Right ventricle myocardium superior (tissue), 1 donor: ENCODE results near the gene WDR35. TPM values are rescaled to one million over a fixed set of nuclear protein-coding genes. Genes with fewer than 3 reads are reported as not detected.

ENCODE experiments used
- ATAC-seq: fragments of 200-7000 bp; cut with Tn5 transposase; one replicate; pipeline ENCODE4 v1.9.1; 2020; ENCODE audit warnings: mild to moderate bottlenecking; ENCODE audit not compliant: poor library complexity
- DNase-seq: peaks from one replicate; pipeline ENCODE4 v3.0.0-alpha.2; 2020
- intact Hi-C: fragments of 100-400 bp; cut with DNase I; formaldehyde crosslinking; loops from one replicate; pipeline ENCODE4 v1.11.2; 2022
- total RNA-seq: library from RNA; stranded (reverse); fragmentation: NEBNext Ultra II Directional; extraction: Animal tissue kit (Norgen Biotek cat#: 25700); gene quantifications from one replicate; pipeline ENCODE4 v1.2.1, GENCODE V29; 2021
- donor health status: DM: no; HTN: yes; CAD: no; lungs with severe emphysema.

WDR35 gene
- total RNA-seq, 1 donor from 2014 or later = 4.2 TPM

DNA sequence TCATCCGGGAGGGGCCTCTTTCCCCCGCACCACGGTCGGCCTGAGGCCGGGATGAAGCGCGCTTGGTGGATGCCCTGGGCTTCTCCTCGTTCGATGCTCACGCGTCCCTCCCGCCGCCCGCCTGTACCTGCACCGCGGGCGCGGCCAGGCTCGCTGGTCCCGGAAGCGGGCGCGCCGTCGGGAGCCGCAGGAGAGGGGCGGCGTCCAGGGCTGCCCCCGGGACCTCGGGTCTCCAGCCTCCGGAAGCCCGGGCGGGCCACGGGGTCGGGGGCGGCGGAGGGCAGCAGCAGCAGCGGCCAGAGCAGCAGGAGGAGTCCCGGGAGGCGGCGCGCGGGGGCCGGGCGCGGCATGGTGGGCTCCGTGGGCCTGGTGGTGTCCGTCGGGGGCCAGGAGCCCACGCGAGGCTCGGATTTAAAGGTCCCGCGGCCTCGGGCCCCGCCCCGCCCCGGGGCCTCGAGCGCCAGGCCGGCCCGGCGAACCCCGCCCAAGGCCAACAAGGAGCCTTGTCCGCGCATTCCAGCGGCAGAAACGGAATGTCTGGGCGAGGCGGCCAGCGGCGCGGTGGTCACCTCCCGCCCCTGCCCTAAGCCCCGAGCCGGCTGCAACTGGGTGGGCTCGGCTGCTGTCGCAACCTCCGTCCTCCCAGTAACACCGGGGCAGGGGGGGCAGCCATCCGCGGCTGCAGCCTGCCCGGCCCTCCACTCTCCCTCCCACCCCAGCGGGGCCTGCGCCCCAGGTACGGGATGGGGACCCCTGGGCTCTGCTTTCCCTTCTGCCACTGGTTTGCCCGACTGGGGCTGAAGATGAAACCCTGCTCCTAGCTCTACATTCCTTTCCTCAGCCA, 22.6 kb upstream of the WDR35 start, which contains the start of gene MATN3:
Gene MATN3 (minus strand): TSS at position 387 of the 844 bp plus-strand sequence. CDS start 37 bp downstream, at position 350.
- intact Hi-C loops = loop anchor here (1.0 to 5.0 kb wide), 2 partner anchors 50 to 86 kb away; no protein-coding TSS in a partner anchor
- DNase-seq = peak; percentile 59
- ATAC-seq = peak; percentile 90

DNA sequence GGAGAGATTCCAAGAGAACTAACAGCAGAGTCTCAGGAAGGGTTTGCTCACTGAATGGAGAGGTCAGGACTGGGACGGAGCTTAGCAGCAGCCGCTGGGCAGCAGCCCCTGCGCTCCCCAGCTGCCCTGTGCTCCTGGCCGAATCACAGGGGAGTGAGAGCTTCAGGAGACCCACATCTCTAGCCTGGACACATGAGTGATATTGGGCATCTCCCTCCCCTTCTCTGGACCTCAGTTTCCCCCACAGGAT, 22.1 kb upstream of the WDR35 start:
- ATAC-seq (no peak), DNase-seq (no peak)
- intact Hi-C loops = loop anchor here (5.0 kb wide), 1 partner anchor 50 kb away; no protein-coding TSS in a partner anchor

DNA sequence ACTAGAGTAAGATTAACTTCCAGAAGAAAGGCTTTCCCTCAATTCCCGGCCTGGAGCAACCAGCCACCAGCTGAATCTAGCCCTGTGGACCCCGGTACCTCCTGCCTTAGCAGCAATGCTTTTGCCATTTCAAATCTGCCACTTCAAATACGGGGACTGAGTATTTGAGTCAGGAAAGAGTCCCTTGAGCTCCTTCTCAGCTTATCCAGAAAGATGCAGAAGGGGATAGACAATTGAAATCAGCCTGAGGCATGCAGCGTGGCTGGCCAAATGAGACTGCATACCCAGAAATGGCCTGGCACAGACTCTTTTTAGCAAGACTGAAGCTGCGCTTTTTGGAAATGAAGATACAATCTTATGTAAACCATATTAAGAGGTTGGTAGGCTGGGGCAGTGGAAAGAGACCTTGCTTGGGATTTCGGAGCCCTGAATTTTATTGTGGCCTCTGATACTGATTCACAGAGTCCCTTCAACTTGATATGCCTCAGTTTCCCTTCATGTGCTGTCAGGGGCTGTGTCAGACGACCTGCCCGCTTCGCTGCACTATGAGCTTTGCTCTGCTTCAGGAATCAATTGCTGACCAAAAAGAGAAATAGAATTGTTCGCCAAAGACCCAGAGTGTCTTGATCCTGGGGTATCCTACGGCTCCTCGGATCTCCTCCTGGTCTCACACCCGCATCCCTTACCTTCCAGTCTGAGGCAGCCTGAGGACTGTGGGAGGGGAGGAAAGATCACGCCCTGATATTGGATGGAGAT, 21.5 kb upstream of the WDR35 start:
- intact Hi-C loops = loop anchor here (5.0 kb wide), 1 partner anchor 49 kb away; no protein-coding TSS in a partner anchor
- no peak for ATAC-seq
- no peak for DNase-seq

DNA sequence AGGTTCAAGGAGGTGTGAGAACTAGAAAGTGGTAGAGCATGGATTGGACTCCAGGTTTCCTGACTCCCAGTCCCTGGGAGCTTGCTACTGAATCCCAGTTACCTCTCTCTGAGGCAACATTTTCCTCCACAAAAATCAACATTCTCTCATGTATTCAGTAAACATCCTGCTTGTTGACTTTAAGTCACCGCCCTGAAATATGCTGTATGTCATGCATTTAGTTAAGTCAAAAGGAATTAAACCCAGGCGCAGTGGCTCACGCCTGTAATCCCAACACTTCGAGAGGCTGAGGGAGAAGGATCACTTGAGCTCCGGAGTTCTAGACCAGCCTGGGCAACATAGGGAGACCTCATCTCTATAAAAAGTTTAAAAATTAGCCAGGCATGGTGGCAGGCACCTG, 18.8 kb upstream of the WDR35 start:
- intact Hi-C loops = no loop called here
- DNase-seq (no peak), ATAC-seq (no peak)

DNA sequence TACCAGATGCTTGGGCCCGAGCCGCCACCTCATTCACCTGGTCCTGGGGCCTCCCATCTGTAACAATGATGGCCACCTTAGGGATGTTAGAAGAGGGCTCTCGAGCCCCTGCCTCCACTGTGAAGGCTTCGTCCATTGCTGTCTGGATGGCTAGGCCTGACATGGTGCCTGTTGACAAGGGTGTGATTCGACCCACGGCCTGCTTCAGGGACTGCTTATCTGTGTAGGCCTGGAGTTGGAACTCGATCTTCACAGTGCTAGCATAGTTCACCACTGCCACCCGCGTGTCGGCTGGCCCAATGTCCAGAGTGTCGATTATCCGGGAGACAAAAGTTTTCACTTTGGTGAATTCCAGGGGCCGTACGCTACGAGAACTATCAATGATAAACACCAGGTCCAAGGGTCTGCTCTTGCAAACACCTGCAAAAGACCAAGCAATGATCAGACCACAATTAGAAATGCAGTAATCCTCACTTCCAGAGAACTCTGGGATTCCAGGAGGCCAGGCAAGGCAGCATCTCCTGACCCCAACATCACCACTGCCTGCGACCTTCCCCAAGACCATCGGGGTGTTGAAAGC, 16.1 kb upstream of the WDR35 start:
- intact Hi-C loops = no loop called here
- ATAC-seq (no peak), DNase-seq (no peak)

DNA sequence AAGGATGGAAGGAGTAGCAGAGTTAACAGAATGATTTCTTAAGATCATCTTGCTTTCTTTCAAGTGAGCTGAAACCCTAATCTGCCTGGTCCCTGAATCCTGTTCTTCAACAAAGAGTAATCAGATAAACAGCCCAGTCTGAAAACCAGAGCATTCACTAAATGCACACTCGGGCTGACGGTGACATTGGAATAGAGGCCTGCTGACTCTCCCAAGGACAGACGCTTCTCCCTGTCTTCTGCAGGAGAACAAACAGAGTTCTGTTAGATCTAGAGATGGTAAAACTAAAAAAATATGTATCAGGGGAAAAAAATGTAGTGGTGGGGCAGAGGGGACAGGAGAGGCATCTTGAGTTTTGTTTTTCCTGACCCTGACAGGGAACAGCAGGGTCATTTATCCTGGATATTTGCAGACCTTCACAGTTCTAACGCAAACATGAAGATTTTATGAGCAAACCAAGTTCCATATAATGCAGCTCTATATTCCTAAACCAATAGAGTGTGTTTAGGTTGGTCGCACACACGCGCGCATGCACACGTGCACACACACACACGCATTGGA, 15.2 kb upstream of the WDR35 start:
- no peak for DNase-seq
- intact Hi-C loops = no loop called here
- no peak for ATAC-seq

DNA sequence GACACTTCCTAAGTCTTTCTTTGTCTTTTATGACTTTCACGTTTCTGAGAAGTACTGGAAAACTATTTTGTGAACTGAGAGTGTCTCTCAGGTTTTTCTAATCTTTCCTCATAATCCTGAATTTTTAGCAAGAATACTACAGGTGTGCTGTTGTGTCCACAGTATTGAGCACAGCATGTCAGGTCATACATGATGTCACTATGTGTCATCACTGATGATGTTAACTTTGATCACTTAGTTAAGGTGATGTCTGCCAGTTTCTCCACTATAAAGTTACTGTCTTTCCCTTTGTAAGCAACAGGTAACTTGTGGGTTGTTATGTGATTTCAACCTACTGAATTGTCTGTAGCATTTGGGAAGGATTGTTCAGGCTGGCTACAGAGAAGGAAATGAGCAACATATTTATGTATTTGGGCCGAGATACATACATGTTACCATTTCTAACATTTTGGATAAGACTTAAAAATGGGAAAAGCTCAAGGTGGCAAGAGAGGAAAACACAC, 11.5 kb upstream of the WDR35 start:
- intact Hi-C loops = no loop called here
- ATAC-seq (no peak), DNase-seq (no peak)

DNA sequence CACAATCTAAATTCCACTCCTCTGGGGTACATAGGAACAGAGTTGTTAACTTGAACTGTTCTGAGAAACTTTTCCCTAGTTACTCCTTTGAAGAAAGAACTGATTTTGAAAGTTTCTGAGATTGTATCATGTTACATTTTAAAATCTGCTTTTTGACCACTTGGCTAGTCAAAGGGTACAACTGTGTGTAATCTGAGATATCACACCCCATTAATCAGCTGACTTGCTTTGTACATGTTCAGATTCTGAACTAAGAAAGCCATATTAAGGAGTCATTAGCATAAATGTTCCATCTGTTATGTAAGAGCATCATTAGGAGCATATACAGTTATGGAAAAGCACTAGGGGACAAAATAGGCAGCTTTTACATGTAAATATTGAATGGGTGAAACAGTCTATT, 3.8 kb upstream of the WDR35 start:
- DNase-seq (no peak), ATAC-seq (no peak)
- intact Hi-C loops = no loop called here

DNA sequence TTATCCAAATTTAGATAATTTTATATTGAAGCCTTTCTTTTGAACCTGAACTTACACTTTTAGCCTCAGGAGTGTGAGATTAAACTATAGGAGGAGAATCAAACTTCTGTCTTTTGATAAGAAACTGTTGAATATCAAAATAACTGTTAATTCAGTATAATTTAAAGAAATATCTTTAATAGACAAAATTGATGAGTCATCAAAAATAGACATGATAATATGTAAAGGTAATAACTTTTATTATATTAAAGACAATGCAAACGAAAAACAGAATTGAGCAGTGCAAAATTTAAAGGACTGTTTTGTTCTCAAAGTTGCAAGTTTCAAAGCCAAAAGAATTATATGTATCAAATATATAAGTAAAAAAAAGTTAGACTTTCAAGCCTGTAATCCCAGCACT, 2.0 kb upstream of the WDR35 start:
- DNase-seq = no peak
- no peak for ATAC-seq
- intact Hi-C loops = no loop called here

DNA sequence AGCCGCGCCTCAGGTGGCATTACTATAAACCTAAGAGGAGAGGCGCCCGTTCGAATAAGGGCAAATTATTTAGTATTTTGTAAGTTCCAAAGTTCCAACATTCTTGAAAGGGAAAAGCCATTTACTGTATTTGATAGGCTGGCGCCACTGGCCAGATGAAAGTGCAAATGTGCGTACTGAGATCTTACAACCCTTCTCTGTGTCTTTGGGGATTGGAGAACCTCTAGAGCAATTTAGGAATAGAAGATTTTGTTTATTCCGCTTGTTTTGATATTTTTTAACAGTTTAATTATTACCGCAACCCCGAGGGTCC, 467 bp upstream of the WDR35 start:
- no peak for DNase-seq
- intact Hi-C loops = no loop called here
- ATAC-seq = no peak

DNA sequence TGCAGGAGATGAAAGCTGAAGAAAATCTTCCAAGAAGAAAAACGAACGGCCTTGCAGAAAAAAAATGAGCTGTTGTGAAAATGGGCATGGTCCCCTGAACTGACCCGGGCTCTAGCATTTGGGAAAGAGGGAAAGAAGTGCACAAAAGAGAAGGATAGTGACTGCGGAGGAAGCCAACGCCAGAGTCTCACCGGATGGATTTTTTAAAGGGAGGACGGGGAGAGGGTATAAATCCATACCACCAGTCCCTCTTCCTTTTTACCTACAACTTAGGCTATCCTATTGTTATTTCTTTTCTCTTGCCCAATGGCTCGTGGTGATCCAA, 601 bp downstream of the WDR35 start:
- intact Hi-C loops = no loop called here
- ATAC-seq = peak; percentile 7
- DNase-seq = no peak

DNA sequence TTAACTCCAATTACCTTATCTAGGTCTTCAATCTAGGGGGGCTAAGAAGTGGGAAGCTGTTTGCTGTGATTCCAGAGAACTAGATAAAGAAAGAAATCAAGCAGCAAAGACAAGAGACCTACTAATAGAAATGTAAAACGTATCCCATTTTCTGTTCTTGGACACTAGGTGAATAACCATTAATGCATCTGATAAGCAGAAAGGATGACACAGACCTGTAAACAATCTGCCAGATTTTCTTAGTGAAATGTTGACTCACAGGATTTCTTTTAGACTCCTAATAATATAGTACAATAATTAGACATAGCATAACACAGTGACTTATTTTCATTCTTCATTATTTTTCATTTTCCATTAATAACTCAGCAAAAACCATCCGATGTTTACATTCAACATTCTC, 1.3 kb downstream of the WDR35 start:
- no peak for DNase-seq
- intact Hi-C loops = no loop called here
- ATAC-seq = no peak

DNA sequence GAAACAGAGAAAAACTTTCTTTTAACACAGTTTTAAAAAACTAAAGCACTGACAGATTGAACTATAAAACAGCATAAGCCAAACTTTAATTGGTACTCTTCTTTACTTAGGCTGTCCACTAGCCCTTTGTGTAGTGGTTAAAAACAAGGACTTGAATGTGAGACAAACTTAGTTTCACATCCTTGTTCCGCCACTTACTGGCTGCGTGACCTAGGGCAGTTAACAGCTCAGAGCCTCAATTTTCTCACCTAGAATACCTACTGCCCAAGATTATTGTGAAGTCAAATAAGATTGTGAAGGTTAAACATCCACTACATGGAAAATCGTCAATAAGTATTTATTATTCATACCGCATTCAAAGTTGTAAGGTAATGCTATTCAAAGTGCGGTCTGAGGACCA, 2.0 kb downstream of the WDR35 start:
- no peak for ATAC-seq
- intact Hi-C loops = no loop called here
- no peak for DNase-seq

DNA sequence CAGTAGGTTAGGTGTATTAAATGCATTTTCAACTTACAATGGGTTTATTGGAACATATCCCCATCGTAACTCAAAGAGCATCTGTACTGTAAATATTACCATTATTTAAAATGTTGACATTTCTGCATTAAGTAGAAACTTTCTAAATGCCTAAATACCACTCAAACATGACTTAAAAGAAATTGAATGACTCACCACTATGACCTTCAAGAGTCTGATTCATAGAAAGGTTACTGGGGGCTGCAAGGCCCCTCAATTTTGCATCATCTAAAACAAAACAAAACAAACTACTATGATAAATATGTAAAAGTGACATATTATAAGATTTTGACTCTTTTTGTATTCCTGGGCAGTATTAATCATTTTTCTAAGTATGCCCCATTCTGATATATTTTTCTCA, 7.6 kb downstream of the WDR35 start:
- intact Hi-C loops = no loop called here
- ATAC-seq = no peak
- no peak for DNase-seq

DNA sequence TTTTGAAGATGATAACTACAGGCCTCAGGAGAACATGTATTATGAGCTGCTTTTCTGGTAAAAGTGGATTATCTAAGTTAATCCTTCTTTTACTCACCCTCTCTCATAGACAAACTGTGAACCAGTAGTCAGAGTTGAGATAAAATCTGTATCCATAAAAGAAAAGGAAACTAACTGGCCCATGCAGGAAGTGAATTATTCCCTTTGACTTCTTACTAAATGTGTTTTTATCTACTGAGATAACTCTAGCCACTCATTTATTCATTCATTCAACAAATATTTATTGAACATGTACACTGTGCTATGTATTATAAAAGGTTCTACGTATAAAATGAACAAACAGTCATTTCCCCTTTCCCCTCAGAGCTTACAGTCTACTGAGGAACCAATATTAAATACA, 10.0 kb downstream of the WDR35 start:
- intact Hi-C loops = no loop called here
- ATAC-seq (no peak), DNase-seq (no peak)

DNA sequence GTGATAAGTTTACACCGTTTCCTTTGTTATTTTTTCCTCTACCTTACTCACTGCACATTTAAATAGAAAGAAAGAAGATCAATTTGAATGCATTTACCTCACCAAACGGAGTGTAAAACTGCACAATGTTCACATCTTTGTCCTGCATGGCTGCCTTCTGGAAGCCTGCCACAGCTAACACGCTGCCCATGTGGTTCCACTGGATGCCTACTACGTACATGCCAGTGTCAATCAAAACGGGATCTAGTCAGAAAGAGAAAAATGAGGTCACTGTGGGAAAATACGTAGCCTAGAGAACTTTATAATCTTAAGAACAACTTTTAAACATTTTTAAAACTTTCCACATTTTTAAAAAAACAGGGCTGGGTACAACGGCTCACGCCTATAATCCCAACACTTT, 16.4 kb downstream of the WDR35 start:
- ATAC-seq (no peak), DNase-seq (no peak)
- intact Hi-C loops = no loop called here

DNA sequence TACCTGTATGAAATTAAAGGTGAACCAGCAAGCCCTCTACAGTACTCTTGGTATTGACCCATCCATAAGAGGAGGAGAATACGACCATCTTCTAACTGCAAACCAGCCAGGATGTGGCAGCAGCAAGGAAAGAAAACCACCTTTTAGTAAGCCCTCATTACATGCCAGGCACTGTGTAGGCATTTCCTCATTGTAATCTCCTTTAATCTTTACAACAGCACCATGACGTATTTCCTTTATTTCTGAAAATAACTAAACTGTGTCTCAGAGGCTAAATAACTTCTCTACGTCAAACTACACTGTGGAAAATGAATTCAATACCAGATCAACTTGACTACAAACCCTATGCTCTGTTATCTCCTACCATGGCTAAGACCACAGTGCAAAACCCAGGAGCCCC, 18.2 kb downstream of the WDR35 start:
- no peak for ATAC-seq
- intact Hi-C loops = no loop called here
- no peak for DNase-seq

DNA sequence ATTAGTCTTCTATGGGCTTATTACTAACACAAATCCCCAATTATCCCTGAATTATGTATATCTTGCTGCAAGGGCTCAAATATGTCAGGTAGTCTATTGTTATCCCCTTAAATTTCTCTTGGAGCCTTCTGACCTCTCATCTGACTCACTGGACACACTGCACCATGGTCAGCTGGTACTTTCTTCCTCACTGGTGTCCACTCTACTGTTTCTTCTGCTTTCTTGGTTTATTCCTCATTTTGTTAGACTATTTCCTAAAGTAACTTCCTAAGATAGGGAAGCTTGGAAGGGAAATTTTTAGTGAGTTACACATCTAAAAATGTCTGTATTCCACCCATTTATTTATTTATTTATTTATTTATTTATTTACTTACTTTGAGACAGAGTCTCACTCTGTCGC, 26.5 kb downstream of the WDR35 start:
- intact Hi-C loops = loop anchor here (5.0 kb wide), 1 partner anchor 49 kb away; the partner anchor contains the start of gene MATN3
- ATAC-seq (no peak), DNase-seq (no peak)

DNA sequence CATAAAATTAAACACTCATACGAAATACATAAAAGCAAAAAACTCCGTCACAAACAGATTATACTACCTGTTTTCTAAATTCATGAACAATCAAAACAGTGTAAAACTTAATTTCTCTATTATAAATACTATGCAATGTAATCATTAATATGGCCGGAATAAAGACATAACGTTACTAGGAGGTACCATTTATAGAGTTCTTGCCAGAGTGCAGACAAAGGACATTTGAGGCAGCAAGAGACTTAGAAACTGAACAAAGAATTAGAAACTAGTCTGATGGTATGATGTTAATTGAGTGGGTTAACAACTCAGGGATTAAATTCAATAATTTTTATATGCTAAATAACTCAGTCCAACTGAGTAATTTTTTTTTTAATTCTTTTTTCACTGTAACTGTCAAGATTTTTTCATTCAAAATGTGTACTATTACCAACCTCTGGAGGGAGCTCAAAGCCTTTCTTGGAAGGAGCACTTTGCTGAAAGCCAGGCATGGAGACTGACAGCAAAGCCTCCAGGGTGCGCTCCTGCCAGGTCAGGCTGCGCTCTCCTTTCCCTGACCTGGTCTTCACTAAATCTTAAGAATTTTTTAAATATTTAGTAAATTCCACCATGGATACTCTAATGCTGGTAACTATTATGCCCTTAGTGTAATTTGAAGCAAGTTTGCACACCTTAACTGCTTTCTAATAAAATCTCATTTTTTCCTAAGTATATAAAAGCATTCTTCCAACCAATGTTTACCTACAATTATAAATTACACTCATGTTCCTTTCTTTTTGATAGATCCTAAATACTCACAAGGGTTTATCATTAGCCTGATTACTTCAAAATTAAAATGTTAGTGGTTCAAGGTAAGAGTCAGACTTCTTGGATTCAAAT, 34.1 kb downstream of the WDR35 start:
- peak; percentile 46 for DNase-seq
- peak; percentile 89 for ATAC-seq
- intact Hi-C loops = loop anchor here (5.0 kb wide), 1 partner anchor 142 kb away; no protein-coding TSS in a partner anchor
